Putamen (tissue), 1 donor: ENCODE data around the gene RNF224.
A peak's percentile ranks its signal among the peaks of the same experiment; 100 is the strongest.
"Not testable (repeated sequence)": the region's sequence is repeated elsewhere in the genome, so short reads cannot be mapped to it uniquely, and the experiment has no call there.

Experiments
- DNase-seq: peaks from one replicate; pipeline ENCODE4 v3.0.0-alpha.2; 2016; ENCODE audit warnings: low spot score

The RNF224 gene

DNA sequence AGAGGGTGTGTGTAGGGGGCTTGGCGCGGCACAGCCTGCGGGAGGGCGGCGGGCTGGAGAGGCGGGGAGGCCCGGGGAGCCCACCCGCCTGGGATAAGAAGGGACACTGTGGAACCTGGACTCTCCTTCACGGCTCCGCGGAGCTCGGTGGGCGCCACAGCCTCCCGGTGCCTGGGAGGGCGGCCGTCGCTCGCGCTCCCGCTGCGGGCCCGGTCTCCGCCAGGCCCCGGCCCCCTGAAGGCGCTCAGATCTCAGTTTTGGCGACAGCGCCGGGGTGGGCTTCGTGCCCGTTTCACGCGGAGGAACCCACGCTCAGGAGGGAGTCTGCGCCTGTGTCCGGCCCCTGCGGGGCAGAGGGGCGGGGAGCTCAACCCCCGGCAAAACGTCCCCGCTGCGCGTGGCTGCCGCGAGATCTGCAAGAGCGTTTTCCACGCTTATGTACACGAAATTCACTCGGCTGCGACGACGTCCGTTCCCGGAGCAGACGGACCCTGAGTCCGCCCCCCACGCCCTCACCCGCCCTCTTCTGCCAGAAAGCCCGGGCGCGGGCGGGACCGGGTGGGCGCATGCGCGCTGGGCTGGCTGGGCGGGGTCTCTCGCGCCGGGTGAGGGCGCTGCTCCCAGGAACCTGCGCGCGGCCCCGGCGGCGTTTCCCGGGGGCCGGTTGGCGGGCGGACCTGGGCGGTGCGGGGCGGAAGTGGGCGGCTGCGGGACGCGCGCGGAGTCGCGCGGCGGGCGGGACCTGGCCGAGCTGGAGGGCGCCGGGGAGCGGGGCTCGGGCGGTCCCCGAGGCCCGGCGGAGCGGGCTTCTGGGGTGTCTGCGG lies 27.5 kb downstream of the RNF224 start, which contains the start of gene NELFB:
Gene NELFB, plus strand, starts transcription at position 704 of the 824 bp plus-strand sequence.
- DNase-seq: peak; percentile 91

DNA sequence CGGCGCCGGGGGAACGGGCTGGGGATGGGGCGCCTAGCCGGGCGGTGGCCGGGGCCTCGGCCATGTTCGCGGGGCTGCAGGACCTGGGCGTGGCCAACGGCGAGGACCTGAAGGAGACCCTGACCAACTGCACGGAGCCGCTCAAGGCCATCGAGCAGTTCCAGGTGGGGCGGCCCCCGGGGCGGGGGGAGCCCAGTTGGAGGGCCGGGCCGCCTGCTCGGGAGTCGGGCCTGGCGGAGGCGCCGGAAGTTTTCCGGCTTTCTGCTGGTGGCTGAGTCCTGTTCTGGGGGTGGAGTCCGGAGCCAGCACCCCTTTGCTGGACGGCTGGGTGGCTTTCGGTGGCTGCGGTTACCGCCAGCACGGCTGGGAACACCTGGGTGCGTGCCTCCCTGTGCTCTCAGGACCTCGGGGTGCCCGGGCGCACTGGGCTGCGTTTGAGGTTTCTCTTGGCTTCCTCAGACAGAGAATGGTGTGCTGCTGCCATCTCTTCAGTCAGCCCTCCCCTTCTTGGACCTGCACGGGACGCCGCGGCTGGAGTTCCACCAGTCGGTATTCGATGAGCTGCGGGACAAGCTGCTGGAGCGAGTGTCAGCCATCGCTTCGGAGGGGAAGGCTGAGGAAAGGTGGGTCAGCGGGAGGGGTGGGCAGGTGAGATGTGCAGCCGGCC lies 28.3 kb downstream of the RNF224 start:
- DNase-seq: no peak

GRCh38 chr9:137256362-137256761 lies 29.1 kb downstream of the RNF224 start:
- DNase-seq: no peak

GRCh38 chr9:137256856-137257255 lies 29.6 kb downstream of the RNF224 start:
- DNase-seq: no peak

DNA sequence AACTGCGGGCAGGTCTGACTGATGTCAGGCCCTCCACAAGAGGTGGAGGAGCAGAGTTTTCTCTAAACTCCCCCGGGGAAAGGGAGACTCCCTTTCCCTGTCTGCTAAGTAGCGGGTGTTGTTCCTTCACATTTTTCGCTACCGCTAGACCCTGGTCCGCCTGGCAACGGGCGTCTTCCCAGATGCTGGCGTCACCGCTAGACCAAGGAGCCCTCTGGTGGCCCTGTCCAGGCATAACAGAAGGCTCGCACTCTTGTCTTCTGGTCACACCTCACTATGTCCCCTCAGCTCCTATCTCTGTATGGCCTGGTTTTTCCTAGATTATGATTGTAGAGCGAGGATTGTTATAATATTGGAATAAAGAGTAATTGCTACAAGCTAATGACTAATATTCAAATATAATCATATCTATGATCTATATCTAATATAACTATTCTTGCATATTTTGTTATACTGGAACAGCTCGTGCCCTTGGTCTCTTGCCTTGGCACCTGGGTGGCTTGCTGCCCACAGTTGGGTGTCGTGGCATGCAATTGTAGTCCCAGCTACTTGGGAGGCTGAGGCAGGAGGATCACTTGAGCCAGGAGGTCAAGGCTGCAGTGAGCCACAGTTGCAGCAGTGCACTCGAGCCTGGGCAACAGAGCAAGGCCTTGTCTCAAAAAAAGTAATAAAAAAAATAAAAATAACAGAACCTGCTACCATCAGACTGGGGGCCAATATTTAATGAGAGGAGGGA lies 35.0 kb downstream of the RNF224 start:
- DNase-seq: not testable (repeated sequence)

GRCh38 chr9:137262909-137263285 lies 35.6 kb downstream of the RNF224 start:
- DNase-seq: no peak

- DNase-seq: no peak
Measured at GRCh38 chr9:137263506-137263905, 36.2 kb downstream of the RNF224 start.

DNA sequence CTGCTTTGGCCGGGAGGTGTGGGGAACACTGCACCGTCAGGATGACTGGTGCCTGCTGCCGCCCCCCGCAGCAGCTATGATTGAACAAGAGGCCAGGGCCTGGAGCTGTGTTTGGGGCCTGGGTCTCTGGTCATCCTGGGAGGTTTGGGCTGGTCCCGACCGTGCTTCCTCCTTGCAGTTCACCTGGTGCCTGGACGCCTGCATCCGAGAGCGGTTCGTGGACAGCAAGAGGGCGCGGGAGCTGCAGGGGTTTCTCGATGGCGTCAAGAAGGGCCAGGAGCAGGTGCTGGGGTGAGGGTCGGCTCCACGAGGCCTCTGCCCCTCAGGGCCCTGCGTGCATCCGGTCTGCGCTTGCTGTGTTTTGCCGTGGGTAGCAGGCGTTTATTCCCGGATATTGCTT lies 36.8 kb downstream of the RNF224 start:
- DNase-seq: no peak

DNA sequence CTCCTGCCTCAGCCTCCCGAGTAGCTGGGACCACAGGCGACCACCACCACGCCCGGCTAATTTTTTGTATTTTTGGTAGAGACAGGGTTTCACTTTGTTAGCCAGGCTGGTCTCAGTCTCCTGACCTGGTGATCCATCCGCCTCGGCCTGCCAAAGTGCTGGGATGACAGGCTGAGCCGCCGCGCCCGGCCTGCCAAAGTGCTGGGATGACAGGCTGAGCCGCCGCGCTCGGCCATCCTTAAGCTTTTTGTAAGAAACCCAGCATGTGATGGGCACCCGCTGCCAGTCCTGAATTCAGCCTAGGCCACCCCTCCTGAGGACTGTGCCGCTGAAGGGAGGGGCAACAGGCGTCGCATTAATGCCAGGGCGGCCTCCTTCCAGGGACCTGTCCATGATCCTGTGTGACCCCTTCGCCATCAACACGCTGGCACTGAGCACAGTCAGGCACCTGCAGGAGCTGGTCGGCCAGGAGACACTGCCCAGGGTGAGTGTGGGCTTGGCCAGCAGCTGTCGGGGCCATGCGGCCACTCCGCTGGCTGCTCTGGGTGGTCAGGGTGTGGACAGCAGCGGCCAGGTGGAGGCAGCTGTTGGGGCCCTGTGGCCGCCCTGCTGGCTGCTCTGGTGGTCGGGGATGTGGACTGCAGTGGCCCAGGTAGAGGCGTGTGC lies 38.3 kb downstream of the RNF224 start:
- no peak for DNase-seq

DNA sequence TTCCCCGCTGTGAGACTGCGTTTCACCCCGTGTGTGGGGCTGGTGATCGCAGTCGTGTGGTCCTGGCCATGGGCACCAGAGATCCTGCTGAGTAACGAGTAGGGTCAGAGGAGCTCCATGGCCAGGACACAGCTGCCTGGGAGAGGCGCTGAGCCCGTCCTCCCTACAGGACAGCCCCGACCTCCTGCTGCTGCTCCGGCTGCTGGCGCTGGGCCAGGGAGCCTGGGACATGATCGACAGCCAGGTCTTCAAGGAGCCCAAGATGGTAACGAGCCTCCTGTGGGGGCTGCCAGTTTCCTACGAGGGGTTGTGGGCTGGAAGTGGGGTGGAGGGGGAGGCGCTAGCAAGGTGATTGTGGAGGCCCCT lies 38.8 kb downstream of the RNF224 start:
- DNase-seq: no peak

DNA sequence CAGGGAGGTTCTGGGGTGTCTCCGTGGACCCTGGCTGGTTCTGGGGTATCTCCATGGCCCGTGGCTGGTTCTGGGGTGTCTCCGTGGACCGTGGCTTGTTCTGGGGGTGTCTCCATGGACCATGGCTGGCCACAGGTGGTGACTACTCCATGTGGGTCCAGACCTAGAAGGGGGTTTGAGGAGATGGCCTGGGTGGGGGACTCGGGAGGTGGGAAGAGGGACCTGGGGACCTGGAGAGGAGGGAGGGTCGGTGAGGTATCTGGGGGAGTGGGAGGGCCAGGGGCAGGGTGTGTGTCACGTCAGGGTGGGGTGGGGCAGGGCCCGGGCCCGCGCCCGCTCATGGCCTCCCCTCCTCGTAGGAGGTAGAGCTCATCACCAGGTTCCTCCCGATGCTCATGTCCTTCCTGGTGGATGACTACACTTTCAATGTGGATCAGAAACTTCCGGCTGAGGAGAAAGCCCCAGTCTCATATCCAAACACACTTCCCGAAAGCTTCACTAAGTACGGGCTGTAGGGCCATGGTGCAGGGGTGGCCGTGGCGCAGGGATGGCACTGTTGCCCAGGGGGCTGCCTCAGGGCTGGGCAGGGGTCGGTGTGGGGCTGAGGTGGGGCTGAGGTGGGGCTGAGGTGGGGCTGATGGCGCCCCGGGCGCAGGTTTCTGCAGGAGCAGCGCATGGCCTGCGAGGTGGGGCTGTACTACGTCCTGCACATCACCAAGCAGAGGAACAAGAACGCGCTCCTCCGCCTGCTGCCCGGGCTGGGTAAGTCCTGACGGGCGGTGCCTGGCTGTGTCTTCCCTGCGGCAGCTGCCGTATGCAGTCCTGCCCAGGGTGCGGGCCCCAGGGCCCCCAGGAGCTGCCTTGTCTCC lies 39.5 kb downstream of the RNF224 start:
- DNase-seq: no peak

GRCh38 chr9:137267933-137268355 lies 40.6 kb downstream of the RNF224 start:
- no peak for DNase-seq

DNA sequence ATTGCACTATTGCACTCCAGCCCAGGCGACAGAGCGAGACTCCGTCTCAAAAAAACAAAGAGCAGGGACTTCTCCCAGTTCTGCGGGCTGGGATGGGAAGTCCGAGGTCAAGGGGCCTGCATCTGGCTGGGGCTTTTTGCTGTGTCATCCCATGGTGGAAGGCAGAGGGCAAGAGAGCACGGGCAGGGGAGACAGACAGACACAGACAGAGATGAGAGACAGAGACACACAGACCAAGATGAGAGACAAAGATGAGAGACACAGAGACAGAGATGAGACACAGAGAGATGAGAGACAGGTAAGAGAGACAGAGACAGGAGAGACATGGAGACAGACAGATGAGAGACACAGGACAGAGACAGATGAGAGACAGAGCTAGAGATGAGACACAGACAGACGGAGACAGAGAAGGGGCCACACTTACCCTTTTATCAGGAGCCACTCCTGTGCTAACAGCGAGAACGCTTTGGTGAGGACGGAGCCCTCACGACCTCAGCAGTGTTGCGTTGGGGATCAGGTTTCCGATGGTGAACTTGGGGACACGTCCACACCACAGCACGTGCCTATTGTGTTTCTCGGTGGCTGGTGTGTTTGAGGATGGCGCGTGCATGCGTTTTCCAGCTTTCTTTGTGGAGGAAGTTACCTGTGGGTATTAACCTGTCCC lies 41.4 kb downstream of the RNF224 start:
- no peak for DNase-seq

GRCh38 chr9:137269231-137269772 lies 42.0 kb downstream of the RNF224 start:
- no peak for DNase-seq

DNA sequence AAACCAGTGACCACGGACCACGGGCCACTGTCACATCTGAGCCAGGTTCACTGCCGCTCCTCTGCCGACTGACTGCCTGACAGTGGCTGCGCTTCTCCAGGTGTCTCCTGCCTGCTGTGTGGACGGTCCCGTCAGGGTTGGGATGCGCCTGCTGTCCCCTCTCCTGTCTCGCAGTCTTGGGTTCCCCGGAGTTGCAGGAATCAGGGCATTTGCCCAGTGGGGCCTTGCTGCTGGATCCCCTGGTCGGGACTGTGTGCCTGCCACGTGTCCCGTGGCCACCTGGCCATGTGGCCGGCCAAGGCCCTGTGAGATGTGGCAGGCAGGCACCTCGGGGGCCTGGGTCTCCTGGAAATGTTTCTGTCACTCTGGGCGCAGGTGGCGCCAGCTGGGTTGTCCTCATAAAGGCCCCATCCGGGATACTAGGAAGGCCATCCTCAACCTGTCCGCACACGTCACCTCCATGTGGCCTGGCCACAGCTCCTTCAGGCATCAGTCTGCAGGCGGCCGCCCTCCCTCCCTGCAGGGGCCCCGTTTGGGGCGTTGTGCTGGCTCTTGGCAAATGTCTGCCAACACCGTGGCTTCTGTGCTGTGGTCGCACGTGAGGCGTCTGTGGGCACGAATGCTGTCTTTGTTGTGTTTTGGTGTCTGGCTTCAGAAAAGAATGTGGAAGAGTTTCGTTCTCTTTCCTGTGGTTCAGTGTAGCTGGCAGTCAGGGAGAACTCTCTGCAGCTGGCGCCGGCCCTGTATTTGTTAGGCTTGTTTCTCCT lies 43.8 kb downstream of the RNF224 start:
- no peak for DNase-seq

GRCh38 chr9:137271696-137272076 lies 44.4 kb downstream of the RNF224 start:
- DNase-seq: no peak

GRCh38 chr9:137272241-137273094 lies 45.2 kb downstream of the RNF224 start:
- DNase-seq: no peak

GRCh38 chr9:137273095-137273490 lies 45.8 kb downstream of the RNF224 start:
- DNase-seq: no peak
